Uterus (tissue), 2 donors: ENCODE measurements around the gene KTN1.

Experiments used
- CTCF ChIP-seq, 4 experiments: fragments of 200-600 bp in 2 of 4; fragments of 450-650 bp in 2 of 4; sonication (generic) in 2 of 4; IDR thresholded peaks; one replicate each; pipeline ENCODE4 v1.5.1; 2016 to 2019; ENCODE audit warnings: antibody characterized with exemption in 4 of 4, mild to moderate bottlenecking in 2 of 4, moderate library complexity in 1 of 4
- POLR2A ChIP-seq, 2 donors: fragments of 450-650 bp; IDR thresholded peaks; one replicate each; pipeline ENCODE4 v1.6.1; 2016; ENCODE audit warnings: antibody characterized with exemption in 2 of 2, mild to moderate bottlenecking in 1 of 2, moderate library complexity in 1 of 2

GRCh38 chr14:55724736-55725135 is 144.7 kb downstream of the KTN1 start:
- TF ChIP-seq CTCF (IDR thresholded peaks at IDR 0.05) (no peak), POLR2A (IDR thresholded peaks at IDR 0.05) (no peak)
